HUES64 (cell line): Measurements from ENCODE around the gene IGF1R.

Experiments
- H3K27ac ChIP-seq: 2 replicates; pipeline ENCODE4 v1.7.0; 2013; ENCODE audit warnings: low read depth, low read length, inconsistent platforms
- H3K27me3 ChIP-seq: 2 replicates; pipeline ENCODE4 v1.6.1; 2013; ENCODE audit warnings: mild to moderate bottlenecking, low read length; ENCODE audit not compliant: insufficient read depth
- H3K36me3 ChIP-seq: 2 replicates; pipeline ENCODE4 v1.6.1; 2013; ENCODE audit warnings: mild to moderate bottlenecking, low read length; ENCODE audit not compliant: insufficient read depth
- H3K4me1 ChIP-seq: 2 replicates; pipeline ENCODE4 v1.6.1; 2013; ENCODE audit warnings: mild to moderate bottlenecking, low read length, moderate library complexity; ENCODE audit not compliant: insufficient read depth
- H3K4me3 ChIP-seq: 2 replicates; pipeline ENCODE4 v1.5.1; 2013; ENCODE audit warnings: mild to moderate bottlenecking, low read length, moderate library complexity
- H3K9ac ChIP-seq: 2 replicates; pipeline ENCODE4 v1.6.1; 2013; ENCODE audit warnings: mild to moderate bottlenecking, low read depth, low read length
- H3K9me3 ChIP-seq: 2 replicates; pipeline ENCODE4 v1.6.1; 2013; ENCODE audit warnings: low read depth, low read length; ENCODE audit not compliant: insufficient read depth
- WGBS: fragments of 150-250, 120-280 bp; methylation state at CpG from one replicate; pipeline ENCODE4 v1.1.7; 2013; ENCODE audit warnings: missing lambda C conversion rate; 5-methylcytosine and 5-hydroxymethylcytosine counted together

Gene IGF1R

GRCh38 chr15:98981851-98982722, 333.7 kb downstream of the IGF1R start:
- Histone ChIP-seq H3K4me1 (no peaks in the 10 kb centered on the region), H3K4me3 (no peak overlapping the region), H3K9ac (no peak overlapping the region), H3K27ac (no peak overlapping the region), H3K27me3 (no peaks in the 10 kb centered on the region), H3K9me3 (peaks cover 10% of the 10 kb centered on the region), H3K36me3 (no peaks in the 10 kb centered on the region)
- WGBS, result 92% methylated on average over 14 of the region's 14 CpGs

GRCh38 chr15:98983334-98983733, 335.0 kb downstream of the IGF1R start:
- no peak overlapping the region for H3K27ac ChIP-seq
- H3K4me1 ChIP-seq, result no peaks in the 10 kb centered on the region
- H3K9ac ChIP-seq, result no peak overlapping the region
- H3K4me3 ChIP-seq, result no peak overlapping the region
- H3K9me3 ChIP-seq, result peaks cover 10% of the 10 kb centered on the region
- 93% methylated on average over 2 of the region's 2 CpGs for WGBS
- H3K27me3 ChIP-seq, result no peaks in the 10 kb centered on the region
- no peaks in the 10 kb centered on the region for H3K36me3 ChIP-seq

- no peaks in the 10 kb centered on the region for H3K4me1 ChIP-seq
- no peak overlapping the region for H3K27ac ChIP-seq
- H3K27me3 ChIP-seq, result no peaks in the 10 kb centered on the region
- H3K4me3 ChIP-seq, result no peak overlapping the region
- peaks cover 10% of the 10 kb centered on the region for H3K9me3 ChIP-seq
- WGBS, result 100% methylated on average over 1 of the region's 1 CpG
- H3K9ac ChIP-seq, result no peak overlapping the region
- no peaks in the 10 kb centered on the region for H3K36me3 ChIP-seq
Observed at GRCh38 chr15:98986281-98986680, 337.9 kb downstream of the IGF1R start.

GRCh38 chr15:98994892-98995291, 346.6 kb downstream of the IGF1R start:
- no peaks in the 10 kb centered on the region for H3K4me1 ChIP-seq
- H3K27ac ChIP-seq, result no peak overlapping the region
- H3K9ac ChIP-seq, result no peak overlapping the region
- WGBS, result 98% methylated on average over 2 of the region's 2 CpGs
- H3K4me3 ChIP-seq, result no peak overlapping the region
- no peaks in the 10 kb centered on the region for H3K27me3 ChIP-seq
- no peaks in the 10 kb centered on the region for H3K36me3 ChIP-seq
- H3K9me3 ChIP-seq, result no peaks in the 10 kb centered on the region; the same call in 1 of the 2 replicates

- Histone ChIP-seq H3K27me3 (no peaks in the 10 kb centered on the region), H3K36me3 (no peaks in the 10 kb centered on the region), H3K4me3 (no peak overlapping the region), H3K9me3 (no peaks in the 10 kb centered on the region; the same call in 1 of the 2 replicates), H3K4me1 (no peaks in the 10 kb centered on the region), H3K27ac (no peak overlapping the region), H3K9ac (no peak overlapping the region)
Observed at GRCh38 chr15:98996169-98996568, 347.8 kb downstream of the IGF1R start.

- Histone ChIP-seq H3K27ac (no peak overlapping the region), H3K4me1 (no peaks in the 10 kb centered on the region), H3K27me3 (no peaks in the 10 kb centered on the region), H3K9ac (no peak overlapping the region), H3K36me3 (no peaks in the 10 kb centered on the region), H3K9me3 (no peaks in the 10 kb centered on the region; the same call in 1 of the 2 replicates), H3K4me3 (no peak overlapping the region)
- 94% methylated on average over 6 of the region's 6 CpGs for WGBS
Observed at GRCh38 chr15:98996624-98997023, 348.3 kb downstream of the IGF1R start.

GRCh38 chr15:98997312-98997711, 349.0 kb downstream of the IGF1R start:
- no peak overlapping the region for H3K9ac ChIP-seq
- H3K9me3 ChIP-seq, result no peaks in the 10 kb centered on the region; the same call in 1 of the 2 replicates
- no peak overlapping the region for H3K4me3 ChIP-seq
- no peaks in the 10 kb centered on the region for H3K36me3 ChIP-seq
- no peak overlapping the region for H3K27ac ChIP-seq
- no peaks in the 10 kb centered on the region for H3K27me3 ChIP-seq
- H3K4me1 ChIP-seq, result no peaks in the 10 kb centered on the region
- WGBS, result 91% methylated on average over 3 of the region's 3 CpGs

- H3K4me3 ChIP-seq, result no peak overlapping the region
- H3K9ac ChIP-seq, result no peak overlapping the region
- H3K4me1 ChIP-seq, result no peaks in the 10 kb centered on the region
- WGBS, result 82% methylated on average over 9 of the region's 9 CpGs
- H3K9me3 ChIP-seq, result no peaks in the 10 kb centered on the region; the same call in 1 of the 2 replicates
- no peaks in the 10 kb centered on the region for H3K36me3 ChIP-seq
- H3K27me3 ChIP-seq, result no peaks in the 10 kb centered on the region
- no peak overlapping the region for H3K27ac ChIP-seq
Observed at GRCh38 chr15:98997755-98998154, 349.4 kb downstream of the IGF1R start.

- Histone ChIP-seq H3K4me3 (no peak overlapping the region), H3K27ac (no peak overlapping the region), H3K9ac (no peak overlapping the region), H3K9me3 (no peaks in the 10 kb centered on the region; the same call in 1 of the 2 replicates), H3K36me3 (no peaks in the 10 kb centered on the region), H3K4me1 (no peaks in the 10 kb centered on the region), H3K27me3 (no peaks in the 10 kb centered on the region)
- WGBS, result 90% methylated on average over 3 of the region's 3 CpGs
Observed at GRCh38 chr15:98998279-98998678, 349.9 kb downstream of the IGF1R start.

- H3K4me3 ChIP-seq, result no peak overlapping the region
- H3K27me3 ChIP-seq, result no peaks in the 10 kb centered on the region
- no peak overlapping the region for H3K27ac ChIP-seq
- H3K36me3 ChIP-seq, result no peaks in the 10 kb centered on the region
- H3K9me3 ChIP-seq, result no peaks in the 10 kb centered on the region; the same call in 1 of the 2 replicates
- no peaks in the 10 kb centered on the region for H3K4me1 ChIP-seq
- no peak overlapping the region for H3K9ac ChIP-seq
- 93% methylated on average over 1 of the region's 2 CpGs for WGBS
Observed at GRCh38 chr15:98999233-98999632, 350.9 kb downstream of the IGF1R start.

- Histone ChIP-seq H3K4me1 (no peaks in the 10 kb centered on the region), H3K9me3 (no peaks in the 10 kb centered on the region), H3K4me3 (no peak overlapping the region), H3K9ac (no peak overlapping the region), H3K27me3 (no peaks in the 10 kb centered on the region), H3K36me3 (no peaks in the 10 kb centered on the region), H3K27ac (no peak overlapping the region)
- WGBS, result 81% methylated on average over 2 of the region's 3 CpGs
Observed at GRCh38 chr15:99002226-99002625, 353.9 kb downstream of the IGF1R start.
